T-helper 1 cell treated with Interleukin-12 subunit alpha and Interleukin-12 subunit beta and Interleukin-4 antibody, amounts not matched to agents 30 μg/mL and 1 μg/mL, for 36 hours (primary cell): ENCODE data around the gene BLCAP.
"Not testable (repeated sequence)": the region's sequence is repeated elsewhere in the genome, so short reads cannot be mapped to it uniquely, and the experiment has no call there.

Experiments used
- H3K27ac Mint-ChIP-seq: one replicate; pipeline ENCODE4 v1.8.0; 2021; ENCODE audit warnings: mild to moderate bottlenecking, mixed read lengths
- H3K27me3 Mint-ChIP-seq: one replicate; pipeline ENCODE4 v1.8.0; 2021; ENCODE audit warnings: low read depth, mixed read lengths
- H3K36me3 Mint-ChIP-seq: one replicate; pipeline ENCODE4 v1.8.0; 2021; ENCODE audit warnings: low read depth, mixed read lengths
- H3K4me1 Mint-ChIP-seq: one replicate; pipeline ENCODE4 v1.8.0; 2021; ENCODE audit warnings: low read depth, mixed read lengths
- H3K4me3 Mint-ChIP-seq: one replicate; pipeline ENCODE4 v1.8.0; 2021; ENCODE audit warnings: mild to moderate bottlenecking, moderate library complexity, mixed read lengths
- H3K9me3 Mint-ChIP-seq: one replicate; pipeline ENCODE4 v1.8.0; 2021; ENCODE audit warnings: mixed read lengths

Gene BLCAP

DNA sequence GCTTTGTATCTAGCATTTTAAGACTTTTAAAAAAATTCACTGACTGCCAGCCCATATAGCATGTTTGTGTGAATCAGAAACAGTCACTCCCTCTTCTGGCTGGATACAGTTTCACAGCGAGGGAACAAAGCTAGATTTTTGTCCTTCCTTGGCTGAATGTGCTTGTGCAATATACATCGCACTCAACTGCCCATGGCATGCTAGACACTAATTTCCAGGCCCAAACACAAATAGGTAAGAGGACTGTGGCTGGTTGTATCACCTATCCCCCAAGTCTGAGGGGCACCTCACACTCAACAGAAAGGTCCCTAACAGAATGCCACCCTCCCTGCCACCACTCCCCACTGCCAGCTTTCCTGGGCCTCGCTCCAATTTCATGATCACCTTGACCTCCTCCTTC lies 16.2 kb upstream of the BLCAP start:
- Mint-ChIP-seq H3K4me3 (no peak overlapping the region), H3K4me1 (no peaks in the 10 kb centered on the region), H3K9me3 (no peaks in the 10 kb centered on the region), H3K27ac (no peak overlapping the region), H3K27me3 (peaks cover 4% of the 10 kb centered on the region), H3K36me3 (no peaks in the 10 kb centered on the region)

DNA sequence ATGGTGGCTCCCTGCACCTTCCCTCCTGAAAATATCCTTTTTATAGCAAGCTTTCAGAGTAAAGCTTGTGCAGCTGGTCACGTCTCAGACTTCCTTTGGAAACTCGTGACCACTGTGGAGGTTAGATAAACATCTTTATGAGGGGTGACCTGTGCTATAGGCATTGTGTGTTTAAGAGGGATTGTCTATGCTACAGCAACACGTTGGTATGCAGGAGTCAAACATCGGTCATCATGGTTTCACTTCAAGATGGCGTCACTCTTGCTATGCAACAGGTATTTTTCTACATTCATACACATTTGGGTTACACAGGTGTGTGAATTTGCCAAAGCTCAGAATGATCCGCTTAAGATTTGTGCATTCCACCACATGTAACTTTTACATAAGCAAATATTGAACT lies 14.6 kb upstream of the BLCAP start:
- H3K9me3 Mint-ChIP-seq, result no peaks in the 10 kb centered on the region
- peaks cover 9% of the 10 kb centered on the region for H3K27me3 Mint-ChIP-seq
- no peak overlapping the region for H3K27ac Mint-ChIP-seq
- no peaks in the 10 kb centered on the region for H3K4me1 Mint-ChIP-seq
- no peaks in the 10 kb centered on the region for H3K36me3 Mint-ChIP-seq
- no peak overlapping the region for H3K4me3 Mint-ChIP-seq

DNA sequence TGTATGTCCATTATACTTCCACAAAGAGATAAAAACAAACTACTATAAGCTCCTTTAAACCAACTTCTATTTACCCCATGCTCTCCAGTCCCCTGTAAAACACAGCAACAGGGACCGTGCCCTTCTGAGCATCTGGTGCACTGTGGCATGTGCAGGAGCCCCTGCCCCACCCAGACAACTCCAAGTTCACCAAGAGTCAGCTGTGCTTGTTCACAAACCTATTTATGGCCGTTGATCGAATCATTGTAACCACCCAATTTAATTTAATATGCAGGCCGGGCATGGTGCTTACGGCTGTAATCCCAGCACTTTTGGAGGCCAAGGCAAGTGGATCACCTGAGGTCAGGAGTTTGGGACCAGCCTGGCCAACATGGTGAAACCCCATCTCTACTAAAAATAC lies 13.7 kb upstream of the BLCAP start:
- Mint-ChIP-seq H3K9me3 (no peaks in the 10 kb centered on the region), H3K27ac (no peak overlapping the region), H3K27me3 (peaks cover 9% of the 10 kb centered on the region), H3K4me3 (no peak overlapping the region), H3K4me1 (no peaks in the 10 kb centered on the region), H3K36me3 (no peaks in the 10 kb centered on the region)

DNA sequence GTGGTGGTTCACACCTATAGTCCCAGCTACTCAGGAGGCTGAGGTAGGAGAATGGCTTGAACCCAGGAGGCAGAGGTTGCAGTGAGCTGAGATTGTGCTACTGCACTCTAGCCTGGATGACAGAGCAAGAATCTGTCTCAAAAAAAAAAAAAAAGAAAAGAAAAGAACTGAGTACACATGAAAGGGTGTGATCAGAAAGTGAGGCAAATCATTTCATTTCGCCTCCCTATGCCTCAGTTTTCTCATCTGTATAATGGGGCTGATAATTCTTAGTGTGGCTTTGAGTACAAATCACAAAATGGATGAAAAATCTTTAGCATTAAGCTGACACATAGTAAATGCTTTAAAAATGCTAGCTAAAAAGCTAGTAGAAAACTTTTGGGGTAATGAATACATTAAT lies 13.2 kb upstream of the BLCAP start:
- not testable (repeated sequence) for H3K4me1 Mint-ChIP-seq, H3K36me3 Mint-ChIP-seq, H3K9me3 Mint-ChIP-seq, H3K27ac Mint-ChIP-seq, H3K27me3 Mint-ChIP-seq, H3K4me3 Mint-ChIP-seq

DNA sequence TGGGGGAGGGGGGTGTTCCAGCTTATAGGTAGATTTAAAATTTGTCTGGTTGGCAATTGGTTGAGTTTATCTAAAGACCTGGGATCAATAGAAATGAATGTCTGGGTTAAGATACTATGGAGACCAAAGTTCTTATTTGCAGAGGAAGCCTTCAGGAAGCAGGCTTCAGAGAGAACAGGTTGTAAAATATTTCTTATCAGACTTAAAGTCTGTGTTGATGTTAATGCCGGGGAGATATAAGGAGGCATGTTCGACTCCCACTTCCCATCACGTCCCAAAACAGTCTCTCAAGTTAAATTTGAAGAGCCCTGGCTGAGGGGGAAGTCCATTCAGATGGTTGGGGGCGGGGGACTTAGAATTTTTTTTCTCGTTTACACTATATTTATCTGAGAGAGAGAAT lies 12.3 kb upstream of the BLCAP start:
- no peaks in the 10 kb centered on the region for H3K4me1 Mint-ChIP-seq
- no peak overlapping the region for H3K4me3 Mint-ChIP-seq
- H3K36me3 Mint-ChIP-seq, result no peaks in the 10 kb centered on the region
- H3K9me3 Mint-ChIP-seq, result no peaks in the 10 kb centered on the region
- no peak overlapping the region for H3K27ac Mint-ChIP-seq
- peaks cover 9% of the 10 kb centered on the region for H3K27me3 Mint-ChIP-seq

DNA sequence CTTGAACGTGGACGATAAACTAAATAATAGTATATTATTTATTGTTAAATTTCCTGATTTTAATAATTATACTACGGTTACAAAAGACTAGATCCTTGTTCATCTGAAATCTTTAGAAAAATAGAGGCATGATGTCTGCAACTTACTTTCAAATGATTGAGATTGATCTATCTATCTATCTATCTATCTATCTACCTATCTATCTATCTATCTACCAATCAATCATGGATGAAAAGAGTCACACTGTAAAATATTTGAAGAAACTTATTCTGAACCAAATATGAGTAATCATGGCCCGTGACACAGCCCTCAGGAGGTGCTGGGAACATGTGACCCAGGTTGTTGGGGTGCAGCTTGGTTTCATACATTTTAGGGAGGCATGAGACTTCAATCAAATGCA lies 11.7 kb upstream of the BLCAP start:
- Mint-ChIP-seq H3K4me3 (no peak overlapping the region), H3K27me3 (peaks cover 9% of the 10 kb centered on the region), H3K27ac (no peak overlapping the region), H3K9me3 (no peaks in the 10 kb centered on the region), H3K36me3 (no peaks in the 10 kb centered on the region), H3K4me1 (peaks cover 3% of the 10 kb centered on the region)

DNA sequence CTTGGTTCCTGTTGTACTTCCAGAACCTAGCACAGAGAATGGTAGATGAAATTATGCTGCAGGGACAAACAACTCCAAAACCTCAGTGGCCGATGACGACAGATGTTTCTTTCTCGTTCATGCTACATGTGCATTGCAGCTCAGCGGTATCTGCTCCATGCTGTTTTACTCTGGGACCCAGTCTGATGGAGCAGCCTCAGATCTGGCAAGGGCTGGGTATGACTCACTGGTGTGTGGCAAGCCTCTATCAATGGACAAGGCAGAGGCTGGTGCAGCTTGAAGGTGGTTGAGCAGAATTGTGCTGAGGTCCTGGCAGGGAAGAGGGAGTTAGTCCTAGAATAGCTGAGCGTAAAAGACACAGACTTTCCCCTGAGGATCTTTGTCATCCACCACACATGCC lies 10.3 kb upstream of the BLCAP start:
- H3K4me1 Mint-ChIP-seq, result peaks cover 4% of the 10 kb centered on the region
- no peaks in the 10 kb centered on the region for H3K9me3 Mint-ChIP-seq
- H3K36me3 Mint-ChIP-seq, result no peaks in the 10 kb centered on the region
- no peak overlapping the region for H3K4me3 Mint-ChIP-seq
- no peak overlapping the region for H3K27ac Mint-ChIP-seq
- H3K27me3 Mint-ChIP-seq, result peaks cover 9% of the 10 kb centered on the region

DNA sequence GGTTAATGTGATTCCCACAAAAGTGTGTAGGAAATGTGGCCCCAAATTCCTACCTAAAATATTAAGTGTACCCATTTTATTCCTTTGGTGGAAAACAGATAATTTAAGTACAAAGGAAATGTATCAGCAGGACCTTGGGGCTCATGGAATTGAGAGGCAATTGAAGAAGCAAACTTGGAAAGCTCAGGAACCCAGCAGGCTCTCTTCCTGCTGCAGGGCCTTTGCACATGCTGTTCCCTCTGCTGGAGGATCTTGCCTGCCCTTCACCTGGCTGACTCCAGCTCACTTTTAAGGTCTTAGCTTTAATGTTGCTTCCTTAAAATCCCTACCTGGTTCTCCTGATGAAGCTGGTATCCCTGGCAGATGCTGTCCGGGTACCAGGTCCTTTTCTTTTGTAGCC lies 9.8 kb upstream of the BLCAP start:
- no peaks in the 10 kb centered on the region for H3K36me3 Mint-ChIP-seq
- no peaks in the 10 kb centered on the region for H3K9me3 Mint-ChIP-seq
- peaks cover 9% of the 10 kb centered on the region for H3K27me3 Mint-ChIP-seq
- H3K4me3 Mint-ChIP-seq, result no peak overlapping the region
- H3K4me1 Mint-ChIP-seq, result peaks cover 4% of the 10 kb centered on the region
- H3K27ac Mint-ChIP-seq, result no peak overlapping the region

DNA sequence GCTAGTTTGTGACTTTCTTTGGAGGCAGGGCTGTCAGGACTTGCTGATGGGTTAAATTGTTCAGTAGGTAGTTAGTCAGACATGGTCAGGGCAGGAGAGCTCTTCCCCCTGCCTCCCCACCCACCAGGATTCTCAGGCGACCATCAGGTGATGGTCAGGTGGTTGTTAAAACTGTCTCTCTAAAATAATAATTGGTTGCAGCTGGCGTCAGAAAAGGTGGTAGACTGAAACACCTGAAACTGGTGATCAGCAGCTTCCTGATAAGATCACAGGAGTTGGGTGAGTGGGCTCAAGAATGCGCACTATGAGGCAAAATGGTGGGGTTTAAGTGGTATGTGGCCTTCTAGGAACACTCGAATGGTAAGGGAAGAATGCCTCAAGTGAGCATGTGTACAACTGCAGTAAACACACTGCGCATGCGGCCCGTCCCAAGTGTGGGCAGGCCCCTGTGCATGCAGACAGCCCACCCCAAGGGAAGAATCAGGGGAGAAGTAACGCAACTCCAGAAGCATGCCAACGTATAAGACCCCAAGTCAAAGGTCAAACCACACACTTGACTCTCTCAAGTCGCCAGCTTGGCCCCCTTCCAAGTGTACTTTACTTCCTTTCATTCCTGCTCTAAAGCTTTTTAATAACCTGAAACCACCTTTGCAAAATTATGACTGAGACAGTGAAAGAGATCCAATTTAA lies 7.9 kb upstream of the BLCAP start:
- Mint-ChIP-seq H3K9me3 (no peaks in the 10 kb centered on the region), H3K36me3 (no peaks in the 10 kb centered on the region), H3K4me3 (no peak overlapping the region), H3K4me1 (peaks cover 4% of the 10 kb centered on the region), H3K27ac (no peak overlapping the region), H3K27me3 (peaks cover 5% of the 10 kb centered on the region)

DNA sequence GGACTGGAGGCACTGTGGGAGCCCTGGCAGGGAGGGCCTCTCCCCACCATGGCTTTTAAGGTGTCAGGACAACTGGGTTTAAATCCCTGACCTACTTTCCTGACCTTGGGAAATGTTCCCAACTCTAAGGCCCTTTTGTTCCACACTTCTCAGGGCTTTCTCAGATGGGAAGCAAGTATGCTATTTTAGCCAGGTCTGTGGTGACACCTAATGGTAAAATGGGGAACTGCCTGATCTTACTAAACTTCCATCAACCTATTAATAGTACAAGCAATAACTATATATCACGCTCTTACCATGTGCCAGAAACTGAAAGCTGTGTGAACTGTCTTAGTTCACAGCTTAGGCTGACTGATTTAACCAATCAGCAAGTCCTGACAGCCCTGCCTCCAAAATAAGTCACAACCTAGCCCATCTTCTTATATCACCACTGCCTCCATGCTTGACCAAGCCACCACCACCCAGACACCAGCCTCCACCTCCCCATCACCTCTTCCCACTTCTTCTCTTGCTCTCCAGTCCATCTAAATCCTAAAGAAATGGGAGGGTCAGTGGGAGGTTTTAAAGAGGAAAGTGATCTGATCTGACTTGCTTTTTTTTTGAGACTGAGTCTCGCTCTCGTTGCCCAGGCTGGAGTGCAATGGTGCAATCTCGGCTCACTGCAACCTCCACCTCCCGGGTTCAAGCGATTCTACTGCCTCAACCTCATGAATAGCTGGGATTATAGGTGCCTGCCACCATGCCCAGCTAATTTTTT lies 6.9 kb upstream of the BLCAP start:
- no peaks in the 10 kb centered on the region for H3K9me3 Mint-ChIP-seq

DNA sequence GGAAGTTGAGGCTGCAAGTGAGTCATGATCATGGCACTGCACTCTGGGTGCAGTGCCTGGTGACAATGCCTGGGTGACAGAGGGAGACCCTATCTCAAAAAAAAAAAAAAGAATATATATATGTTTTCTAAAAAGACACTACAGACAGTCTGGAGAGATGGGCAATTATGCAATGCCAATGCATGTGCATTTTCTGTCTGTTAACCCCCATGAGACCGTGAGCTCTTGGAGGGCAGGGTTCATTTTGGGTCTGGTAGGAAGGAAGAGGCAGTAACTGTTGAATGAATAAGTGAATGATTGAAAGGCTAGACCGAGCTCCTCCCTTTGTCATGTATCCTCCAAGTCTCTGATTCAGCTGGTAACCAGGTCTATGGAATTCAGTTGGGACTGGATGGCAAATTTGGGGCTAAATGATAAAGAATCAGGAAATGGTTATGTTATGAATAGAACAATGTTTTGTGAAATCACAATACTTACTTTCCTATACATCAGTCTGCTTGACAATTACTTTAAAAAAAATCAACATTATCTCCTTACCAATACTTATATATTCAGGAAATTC lies 5.6 kb upstream of the BLCAP start:
- H3K4me1 Mint-ChIP-seq, result peaks cover 8% of the 10 kb centered on the region
- no peak overlapping the region for H3K27ac Mint-ChIP-seq
- no peak overlapping the region for H3K4me3 Mint-ChIP-seq
- H3K36me3 Mint-ChIP-seq, result no peaks in the 10 kb centered on the region
- peaks cover 8% of the 10 kb centered on the region for H3K27me3 Mint-ChIP-seq
- H3K9me3 Mint-ChIP-seq, result no peaks in the 10 kb centered on the region

More for the DNA sequence above, 6.9 kb upstream of the BLCAP start:
- H3K27me3 Mint-ChIP-seq, result peaks cover 5% of the 10 kb centered on the region
- H3K36me3 Mint-ChIP-seq, result no peaks in the 10 kb centered on the region
- H3K27ac Mint-ChIP-seq, result no peak overlapping the region
- peaks cover 4% of the 10 kb centered on the region for H3K4me1 Mint-ChIP-seq
- H3K4me3 Mint-ChIP-seq, result no peak overlapping the region

DNA sequence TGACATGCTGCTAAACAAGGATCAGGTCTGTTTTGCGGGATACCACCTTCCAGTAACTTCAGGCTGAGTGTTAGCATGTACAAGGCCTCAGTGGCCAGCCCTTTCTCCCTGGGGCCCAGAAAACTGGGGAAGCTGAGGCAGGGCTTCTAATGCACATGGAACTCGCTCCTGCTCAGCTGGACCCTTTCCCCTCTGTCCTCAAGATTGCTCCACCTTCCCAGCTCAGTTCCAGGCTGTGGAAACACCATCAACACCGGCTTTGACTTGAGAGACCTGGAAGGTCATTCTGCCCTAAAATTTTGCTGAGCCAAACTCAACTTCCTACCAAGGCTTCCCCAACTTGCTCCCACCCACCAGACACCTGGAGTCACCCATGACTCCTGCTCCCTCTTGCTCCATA lies 4.2 kb upstream of the BLCAP start:
- peaks cover 4% of the 10 kb centered on the region for H3K27me3 Mint-ChIP-seq
- H3K36me3 Mint-ChIP-seq, result no peaks in the 10 kb centered on the region
- H3K27ac Mint-ChIP-seq, result no peak overlapping the region

DNA sequence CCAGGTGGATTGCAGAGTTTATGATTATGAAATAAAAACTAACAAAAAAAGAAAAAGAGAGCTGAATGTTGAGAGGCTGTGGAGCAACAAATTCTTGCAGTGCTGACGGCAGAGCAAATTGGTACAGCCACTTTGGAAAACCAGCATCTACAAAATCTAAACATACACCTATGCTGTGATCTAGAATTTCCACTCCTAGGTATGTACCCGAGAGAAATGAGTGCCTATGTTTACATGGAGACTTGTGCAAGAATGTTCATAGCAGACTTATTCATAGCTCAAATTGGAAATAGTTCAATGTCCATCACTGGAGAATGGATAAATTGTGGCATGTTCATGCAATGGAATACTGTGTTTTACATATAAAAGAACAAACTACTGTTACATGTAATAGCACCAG lies 3.0 kb upstream of the BLCAP start:
- no peaks in the 10 kb centered on the region for H3K9me3 Mint-ChIP-seq
- H3K4me3 Mint-ChIP-seq, result no peak overlapping the region
- no peaks in the 10 kb centered on the region for H3K36me3 Mint-ChIP-seq
- H3K27me3 Mint-ChIP-seq, result peaks cover 4% of the 10 kb centered on the region
- H3K4me1 Mint-ChIP-seq, result peaks cover 24% of the 10 kb centered on the region
- H3K27ac Mint-ChIP-seq, result no peak overlapping the region

More for the DNA sequence above, 4.2 kb upstream of the BLCAP start:
- no peaks in the 10 kb centered on the region for H3K9me3 Mint-ChIP-seq
- H3K4me3 Mint-ChIP-seq, result no peak overlapping the region
- peaks cover 13% of the 10 kb centered on the region for H3K4me1 Mint-ChIP-seq

DNA sequence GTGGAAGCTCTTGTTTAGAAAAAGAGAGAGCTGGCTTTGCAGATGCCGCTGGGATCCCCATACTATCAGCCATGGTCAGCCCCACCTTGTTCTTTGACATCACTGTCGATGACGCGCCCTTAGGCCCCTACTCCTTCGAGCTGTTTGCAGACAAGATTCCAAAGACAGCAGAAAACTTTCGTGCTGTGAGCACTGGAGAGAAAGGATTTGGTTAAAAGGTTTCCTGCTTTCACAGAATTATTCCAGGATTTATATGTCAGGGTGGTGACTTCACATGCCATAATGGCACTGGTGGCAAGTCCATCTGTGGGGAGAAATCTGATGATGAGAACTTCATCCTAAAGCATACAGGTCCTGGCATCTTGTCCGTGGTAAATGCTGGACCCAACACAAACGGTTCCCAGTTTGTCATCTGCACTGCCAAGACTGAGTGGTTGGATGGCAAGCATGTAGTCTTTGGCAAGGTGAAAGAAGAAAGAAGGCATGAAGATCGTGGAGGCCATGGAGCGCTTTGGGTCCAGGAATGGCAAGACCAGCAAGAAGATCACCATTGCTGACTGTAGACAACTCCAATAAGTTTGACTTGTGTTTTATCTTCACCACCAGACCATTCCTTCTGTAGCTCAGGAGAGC lies 2.4 kb upstream of the BLCAP start:
- Mint-ChIP-seq H3K36me3 (no peaks in the 10 kb centered on the region), H3K9me3 (no peaks in the 10 kb centered on the region), H3K4me1 (peaks cover 30% of the 10 kb centered on the region), H3K27me3 (peaks cover 4% of the 10 kb centered on the region), H3K27ac (no peak overlapping the region), H3K4me3 (no peak overlapping the region)
